ENCODE data around the gene OR52E6. TPM values are rescaled to one million over a fixed set of nuclear protein-coding genes. Genes with fewer than 3 reads are reported as not detected.

Gene OR52E6
- not detected for polyA plus RNA-seq (2013, experiment 1 of 2)
- not detected for polyA plus RNA-seq (2013, experiment 2 of 2)

- no peaks in the 10 kb centered on the region for H3K9me3 ChIP-seq (ENCODE audit: insufficient read depth, low read depth, low read length)
- no peaks in the 10 kb centered on the region for H3K36me3 ChIP-seq (ENCODE audit: insufficient read depth, low read length)
- H3K4me3 ChIP-seq (ENCODE audit: low read length): no peak within 1 kb of the TSS
- H3K9ac ChIP-seq (ENCODE audit: low read depth, low read length): no peak within 1 kb of the TSS
- no peaks in the 10 kb centered on the region for H3K27me3 ChIP-seq (ENCODE audit: insufficient read depth, low read length)
- H3K4me1 ChIP-seq (ENCODE audit: insufficient read depth, low read length): no peaks in the 10 kb centered on the region
- no peak within 1 kb of the TSS for H3K27ac ChIP-seq (ENCODE audit: low read depth, low read length)
- 0% methylated on average over 1 of the region's 1 CpG for WGBS
These were observed at the start of gene OR52E6 for GRCh38 chr11:5841797-5842196. OR52E6 (minus strand) TSS chr11:5841897; CDS start chr11:5841897, 0 bp downstream.

- Histone ChIP-seq H3K4me3 (ENCODE audit: low read length) (no peak overlapping the region), H3K27me3 (ENCODE audit: insufficient read depth, low read length) (no peaks in the 10 kb centered on the region), H3K27ac (ENCODE audit: low read depth, low read length) (no peak overlapping the region), H3K4me1 (ENCODE audit: insufficient read depth, low read length) (no peaks in the 10 kb centered on the region), H3K36me3 (ENCODE audit: insufficient read depth, low read length) (no peaks in the 10 kb centered on the region), H3K9ac (ENCODE audit: low read depth, low read length) (no peak overlapping the region), H3K9me3 (ENCODE audit: insufficient read depth, low read depth, low read length) (no peaks in the 10 kb centered on the region)
- WGBS: 89% methylated on average over 4 of the region's 4 CpGs
These were observed 49.6 kb upstream of the OR52E6 start for GRCh38 chr11:5891216-5891800.

GRCh38 chr11:5887661-5888060 is 46.0 kb upstream of the OR52E6 start:
- Histone ChIP-seq H3K9ac (ENCODE audit: low read depth, low read length) (no peak overlapping the region), H3K36me3 (ENCODE audit: insufficient read depth, low read length) (no peaks in the 10 kb centered on the region), H3K9me3 (ENCODE audit: insufficient read depth, low read depth, low read length) (no peaks in the 10 kb centered on the region), H3K27ac (ENCODE audit: low read depth, low read length) (no peak overlapping the region), H3K4me3 (ENCODE audit: low read length) (no peak overlapping the region), H3K4me1 (ENCODE audit: insufficient read depth, low read length) (no peaks in the 10 kb centered on the region), H3K27me3 (ENCODE audit: insufficient read depth, low read length) (no peaks in the 10 kb centered on the region)
- 100% methylated on average over 1 of the region's 1 CpG for WGBS

GRCh38 chr11:5887172-5887571 is 45.5 kb upstream of the OR52E6 start:
- 93% methylated on average over 2 of the region's 3 CpGs for WGBS
- H3K9me3 ChIP-seq (ENCODE audit: insufficient read depth, low read depth, low read length): no peaks in the 10 kb centered on the region
- no peaks in the 10 kb centered on the region for H3K4me1 ChIP-seq (ENCODE audit: insufficient read depth, low read length)
- no peaks in the 10 kb centered on the region for H3K36me3 ChIP-seq (ENCODE audit: insufficient read depth, low read length)
- H3K9ac ChIP-seq (ENCODE audit: low read depth, low read length): no peak overlapping the region
- no peak overlapping the region for H3K27ac ChIP-seq (ENCODE audit: low read depth, low read length)
- H3K27me3 ChIP-seq (ENCODE audit: insufficient read depth, low read length): no peaks in the 10 kb centered on the region
- no peak overlapping the region for H3K4me3 ChIP-seq (ENCODE audit: low read length)

- H3K27me3 ChIP-seq (ENCODE audit: insufficient read depth, low read length): no peaks in the 10 kb centered on the region
- H3K36me3 ChIP-seq (ENCODE audit: insufficient read depth, low read length): no peaks in the 10 kb centered on the region
- no peak overlapping the region for H3K4me3 ChIP-seq (ENCODE audit: low read length)
- no peaks in the 10 kb centered on the region for H3K4me1 ChIP-seq (ENCODE audit: insufficient read depth, low read length)
- H3K9me3 ChIP-seq (ENCODE audit: insufficient read depth, low read depth, low read length): no peaks in the 10 kb centered on the region
- H3K27ac ChIP-seq (ENCODE audit: low read depth, low read length): no peak overlapping the region
- H3K9ac ChIP-seq (ENCODE audit: low read depth, low read length): no peak overlapping the region
These were observed 40.1 kb upstream of the OR52E6 start for GRCh38 chr11:5881756-5882155.

GRCh38 chr11:5880329-5880728 is 38.6 kb upstream of the OR52E6 start, which contains the start of gene OR52E4:
OR52E4 (plus strand) TSS chr11:5880629; CDS start chr11:5884293, 3,664 bp downstream.
- H3K4me3 ChIP-seq (ENCODE audit: low read length): no peak within 1 kb of the TSS
- H3K9ac ChIP-seq (ENCODE audit: low read depth, low read length): no peak within 1 kb of the TSS
- no peak within 1 kb of the TSS for H3K27ac ChIP-seq (ENCODE audit: low read depth, low read length)
- WGBS: 95% methylated on average over 4 of the region's 4 CpGs
- no peaks in the 10 kb centered on the region for H3K27me3 ChIP-seq (ENCODE audit: insufficient read depth, low read length)
- H3K9me3 ChIP-seq (ENCODE audit: insufficient read depth, low read depth, low read length): no peaks in the 10 kb centered on the region
- no peaks in the 10 kb centered on the region for H3K36me3 ChIP-seq (ENCODE audit: insufficient read depth, low read length)
- H3K4me1 ChIP-seq (ENCODE audit: insufficient read depth, low read length): no peaks in the 10 kb centered on the region

- H3K9me3 ChIP-seq (ENCODE audit: insufficient read depth, low read depth, low read length): no peaks in the 10 kb centered on the region
- no peak overlapping the region for H3K9ac ChIP-seq (ENCODE audit: low read depth, low read length)
- no peaks in the 10 kb centered on the region for H3K36me3 ChIP-seq (ENCODE audit: insufficient read depth, low read length)
- H3K27ac ChIP-seq (ENCODE audit: low read depth, low read length): no peak overlapping the region
- no peak overlapping the region for H3K4me3 ChIP-seq (ENCODE audit: low read length)
- 84% methylated on average over 2 of the region's 2 CpGs for WGBS
- H3K4me1 ChIP-seq (ENCODE audit: insufficient read depth, low read length): no peaks in the 10 kb centered on the region
- no peaks in the 10 kb centered on the region for H3K27me3 ChIP-seq (ENCODE audit: insufficient read depth, low read length)
These were observed 36.9 kb upstream of the OR52E6 start for GRCh38 chr11:5878564-5878963.

- Histone ChIP-seq H3K4me3 (ENCODE audit: low read length) (no peak overlapping the region), H3K4me1 (ENCODE audit: insufficient read depth, low read length) (no peaks in the 10 kb centered on the region), H3K27ac (ENCODE audit: low read depth, low read length) (no peak overlapping the region), H3K9me3 (ENCODE audit: insufficient read depth, low read depth, low read length) (no peaks in the 10 kb centered on the region), H3K9ac (ENCODE audit: low read depth, low read length) (no peak overlapping the region), H3K27me3 (ENCODE audit: insufficient read depth, low read length) (no peaks in the 10 kb centered on the region), H3K36me3 (ENCODE audit: insufficient read depth, low read length) (no peaks in the 10 kb centered on the region)
- 87% methylated on average over 2 of the region's 2 CpGs for WGBS
These were observed 24.1 kb upstream of the OR52E6 start for GRCh38 chr11:5865826-5866225.

GRCh38 chr11:5857590-5857989 is 15.9 kb upstream of the OR52E6 start, which contains the start of gene OR52E8:
OR52E8 (minus strand) TSS chr11:5857690; CDS start chr11:5857690, 0 bp downstream.
- WGBS: 96% methylated on average over 3 of the region's 3 CpGs
- no peak within 1 kb of the TSS for H3K27ac ChIP-seq (ENCODE audit: low read depth, low read length)
- H3K27me3 ChIP-seq (ENCODE audit: insufficient read depth, low read length): no peaks in the 10 kb centered on the region
- H3K36me3 ChIP-seq (ENCODE audit: insufficient read depth, low read length): no peaks in the 10 kb centered on the region
- no peaks in the 10 kb centered on the region for H3K9me3 ChIP-seq (ENCODE audit: insufficient read depth, low read depth, low read length)
- no peak within 1 kb of the TSS for H3K4me3 ChIP-seq (ENCODE audit: low read length)
- no peaks in the 10 kb centered on the region for H3K4me1 ChIP-seq (ENCODE audit: insufficient read depth, low read length)
- no peak within 1 kb of the TSS for H3K9ac ChIP-seq (ENCODE audit: low read depth, low read length)

- 100% methylated on average over 1 of the region's 1 CpG for WGBS
- no peaks in the 10 kb centered on the region for H3K9me3 ChIP-seq (ENCODE audit: insufficient read depth, low read depth, low read length)
- H3K4me3 ChIP-seq (ENCODE audit: low read length): no peak overlapping the region
- H3K9ac ChIP-seq (ENCODE audit: low read depth, low read length): no peak overlapping the region
- no peaks in the 10 kb centered on the region for H3K36me3 ChIP-seq (ENCODE audit: insufficient read depth, low read length)
- no peaks in the 10 kb centered on the region for H3K4me1 ChIP-seq (ENCODE audit: insufficient read depth, low read length)
- no peak overlapping the region for H3K27ac ChIP-seq (ENCODE audit: low read depth, low read length)
- H3K27me3 ChIP-seq (ENCODE audit: insufficient read depth, low read length): no peaks in the 10 kb centered on the region
These were observed 9.3 kb upstream of the OR52E6 start for GRCh38 chr11:5851002-5851401.

- Histone ChIP-seq H3K4me1 (ENCODE audit: insufficient read depth, low read length) (no peaks in the 10 kb centered on the region), H3K4me3 (ENCODE audit: low read length) (no peak overlapping the region), H3K36me3 (ENCODE audit: insufficient read depth, low read length) (no peaks in the 10 kb centered on the region), H3K9me3 (ENCODE audit: insufficient read depth, low read depth, low read length) (no peaks in the 10 kb centered on the region), H3K27ac (ENCODE audit: low read depth, low read length) (no peak overlapping the region), H3K27me3 (ENCODE audit: insufficient read depth, low read length) (no peaks in the 10 kb centered on the region), H3K9ac (ENCODE audit: low read depth, low read length) (no peak overlapping the region)
These were observed 6.0 kb upstream of the OR52E6 start for GRCh38 chr11:5847711-5848110.

GRCh38 chr11:5846701-5847100 is 5.0 kb upstream of the OR52E6 start:
- Histone ChIP-seq H3K36me3 (ENCODE audit: insufficient read depth, low read length) (no peaks in the 10 kb centered on the region), H3K9ac (ENCODE audit: low read depth, low read length) (no peak overlapping the region), H3K4me1 (ENCODE audit: insufficient read depth, low read length) (no peaks in the 10 kb centered on the region), H3K4me3 (ENCODE audit: low read length) (no peak overlapping the region), H3K27ac (ENCODE audit: low read depth, low read length) (no peak overlapping the region), H3K9me3 (ENCODE audit: insufficient read depth, low read depth, low read length) (no peaks in the 10 kb centered on the region), H3K27me3 (ENCODE audit: insufficient read depth, low read length) (no peaks in the 10 kb centered on the region)
- 95% methylated on average over 1 of the region's 1 CpG for WGBS

All from HUES64 (cell line).